Tibial nerve (tissue), 4 donors: ENCODE measurements around the gene PIGZ.

ENCODE experiments used
- EP300 ChIP-seq, 2 donors: sonication (generic); formaldehyde crosslinking; IDR thresholded peaks; one replicate each; pipeline ENCODE4 v1.6.1; 2017; ENCODE audit warnings: antibody characterized with exemption in 2 of 2, mild to moderate bottlenecking in 1 of 2
- POLR2A ChIP-seq, 2 donors: fragments of 450-650 bp; IDR thresholded peaks; one replicate each; pipeline ENCODE4 v1.6.1; 2017; ENCODE audit warnings: antibody characterized with exemption in 2 of 2, mild to moderate bottlenecking in 2 of 2, moderate library complexity in 2 of 2
- TF ChIP-seq, protein P1 (sequence below), 5 experiments: fragments of 200-600 bp in 3 of 5; fragments of 450-650 bp in 2 of 5; sonication (generic) in 3 of 5; IDR thresholded peaks; one replicate each; pipeline ENCODE4 v1.5.1; 2016 to 2019; ENCODE audit warnings: antibody characterized with exemption in 5 of 5, mild to moderate bottlenecking in 3 of 5, moderate library complexity in 2 of 5

DNA sequence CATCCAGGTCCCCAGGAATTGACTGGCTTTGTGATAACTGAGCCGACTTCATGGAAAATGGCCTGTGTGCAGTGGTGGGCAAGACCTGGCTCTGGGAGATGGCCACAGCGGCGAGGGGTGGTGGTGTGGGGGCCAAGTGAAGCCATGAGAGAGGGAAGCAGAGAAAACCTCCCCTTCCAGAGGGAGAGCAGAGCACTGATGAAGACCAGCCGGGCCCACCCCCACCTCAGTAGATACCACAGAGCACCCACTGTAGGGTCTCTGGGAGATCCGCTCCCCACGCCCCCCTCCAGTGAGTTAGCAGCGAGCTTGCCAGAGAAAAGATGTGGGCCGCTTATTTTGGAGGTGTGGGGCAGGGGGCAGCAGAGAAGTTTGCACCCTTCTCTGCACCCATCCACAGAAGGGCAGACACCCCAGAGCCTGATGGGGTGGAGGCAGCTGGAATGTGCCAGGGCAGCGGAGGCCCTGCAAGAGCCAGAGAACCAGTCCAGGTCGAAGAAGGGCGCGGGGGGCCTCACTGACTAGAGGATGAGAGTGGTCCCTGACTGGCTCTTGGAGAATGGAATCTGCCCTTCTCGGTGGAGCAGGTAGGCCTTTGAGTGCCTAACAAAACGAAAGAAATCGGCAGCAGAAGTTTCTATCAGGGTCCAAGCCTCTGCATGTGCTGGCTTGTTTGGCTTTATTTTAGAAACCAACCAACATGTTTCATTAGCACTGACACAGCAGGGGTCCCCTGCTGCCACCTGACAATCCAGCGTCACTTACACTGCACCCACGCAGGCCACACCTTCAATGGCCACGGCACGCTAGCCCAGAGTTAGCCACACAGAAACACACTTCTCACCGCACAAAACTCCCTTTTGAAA is 32.7 kb upstream of the PIGZ start:
- TF ChIP-seq, protein P1, sequence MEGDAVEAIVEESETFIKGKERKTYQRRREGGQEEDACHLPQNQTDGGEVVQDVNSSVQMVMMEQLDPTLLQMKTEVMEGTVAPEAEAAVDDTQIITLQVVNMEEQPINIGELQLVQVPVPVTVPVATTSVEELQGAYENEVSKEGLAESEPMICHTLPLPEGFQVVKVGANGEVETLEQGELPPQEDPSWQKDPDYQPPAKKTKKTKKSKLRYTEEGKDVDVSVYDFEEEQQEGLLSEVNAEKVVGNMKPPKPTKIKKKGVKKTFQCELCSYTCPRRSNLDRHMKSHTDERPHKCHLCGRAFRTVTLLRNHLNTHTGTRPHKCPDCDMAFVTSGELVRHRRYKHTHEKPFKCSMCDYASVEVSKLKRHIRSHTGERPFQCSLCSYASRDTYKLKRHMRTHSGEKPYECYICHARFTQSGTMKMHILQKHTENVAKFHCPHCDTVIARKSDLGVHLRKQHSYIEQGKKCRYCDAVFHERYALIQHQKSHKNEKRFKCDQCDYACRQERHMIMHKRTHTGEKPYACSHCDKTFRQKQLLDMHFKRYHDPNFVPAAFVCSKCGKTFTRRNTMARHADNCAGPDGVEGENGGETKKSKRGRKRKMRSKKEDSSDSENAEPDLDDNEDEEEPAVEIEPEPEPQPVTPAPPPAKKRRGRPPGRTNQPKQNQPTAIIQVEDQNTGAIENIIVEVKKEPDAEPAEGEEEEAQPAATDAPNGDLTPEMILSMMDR (IDR thresholded peaks at IDR 0.05) = no peak
- TF ChIP-seq EP300 (IDR thresholded peaks at IDR 0.05) (no peak), POLR2A (IDR thresholded peaks at IDR 0.05) (no peak)
